Glutamatergic neuron (in vitro differentiated cells): ENCODE measurements around the gene TMEM179. TPM values are rescaled to one million over a fixed set of nuclear protein-coding genes. Genes with fewer than 3 reads are reported as not detected.

Experiments used
- DNase-seq: peaks from one replicate; pipeline ENCODE4 v3.0.0; 2022
- H3K27ac Mint-ChIP-seq: one replicate; pipeline ENCODE4 v1.8.0; 2020; ENCODE audit warnings: mild to moderate bottlenecking, mixed read lengths, inconsistent platforms; ENCODE audit not compliant: unreplicated experiment
- H3K27me3 Mint-ChIP-seq: one replicate; pipeline ENCODE4 v1.8.0; 2020; ENCODE audit warnings: mild to moderate bottlenecking, moderate library complexity, mixed read lengths, inconsistent platforms; ENCODE audit not compliant: unreplicated experiment
- H3K36me3 Mint-ChIP-seq: one replicate; pipeline ENCODE4 v1.8.0; 2020; ENCODE audit warnings: mild to moderate bottlenecking, mixed read lengths, inconsistent platforms; ENCODE audit not compliant: unreplicated experiment
- H3K4me1 Mint-ChIP-seq: one replicate; pipeline ENCODE4 v1.8.0; 2020; ENCODE audit warnings: mild to moderate bottlenecking, low read depth, mixed read lengths, inconsistent platforms; ENCODE audit not compliant: unreplicated experiment
- H3K4me3 Mint-ChIP-seq: one replicate; pipeline ENCODE4 v1.8.0; 2020; ENCODE audit warnings: mild to moderate bottlenecking, mixed read lengths, inconsistent platforms; ENCODE audit not compliant: unreplicated experiment
- H3K9me3 Mint-ChIP-seq: one replicate; pipeline ENCODE4 v1.8.0; 2020; ENCODE audit warnings: mild to moderate bottlenecking, moderate library complexity, mixed read lengths, inconsistent platforms; ENCODE audit not compliant: unreplicated experiment
- total RNA-seq: library from RNA; stranded (reverse); fragmentation: NEBNext Ultra II Directional; extraction: Animal tissue kit (Norgen Biotek cat#: 25700); gene quantifications from one replicate; pipeline ENCODE4 v1.2.1, GENCODE V29; 2021; ENCODE audit not compliant: unreplicated experiment
- TF ChIP-seq, protein P1 (sequence below): fragments of 200-600 bp; sonication (generic); IDR thresholded peaks from one replicate; pipeline ENCODE4 v1.5.0; 2021; ENCODE audit not compliant: partially characterized antibody, unreplicated experiment

Gene TMEM179
- total RNA-seq, 1 donor from 2014 or later: 28.8 TPM

DNA sequence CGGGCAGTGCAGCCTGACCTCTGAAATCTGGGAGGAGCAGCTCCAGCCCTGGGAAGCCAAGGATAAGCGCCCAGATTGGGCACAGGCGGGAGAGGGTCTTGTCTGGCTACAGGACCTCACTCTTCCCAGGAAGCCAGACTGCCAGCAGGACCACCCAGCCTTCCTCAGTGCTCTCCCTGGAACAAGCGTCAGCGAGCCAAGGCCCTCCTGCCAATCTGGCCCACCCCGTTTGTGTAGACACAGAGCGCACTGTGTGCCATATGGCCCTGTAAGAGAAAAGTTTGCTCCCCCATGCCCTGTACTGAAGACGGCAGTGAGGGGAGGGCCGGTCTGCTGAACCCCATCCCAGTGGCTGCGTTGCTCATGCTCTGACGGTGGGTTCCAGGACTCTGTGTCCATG lies 26.3 kb downstream of the TMEM179 start:
- Mint-ChIP-seq H3K4me1 (peaks cover 6% of the 10 kb centered on the region), H3K27ac (no peak overlapping the region), H3K36me3 (no peaks in the 10 kb centered on the region), H3K4me3 (no peak overlapping the region), H3K27me3 (peaks cover 7% of the 10 kb centered on the region), H3K9me3 (no peaks in the 10 kb centered on the region)
- DNase-seq: no peak
- TF ChIP-seq, protein P1, sequence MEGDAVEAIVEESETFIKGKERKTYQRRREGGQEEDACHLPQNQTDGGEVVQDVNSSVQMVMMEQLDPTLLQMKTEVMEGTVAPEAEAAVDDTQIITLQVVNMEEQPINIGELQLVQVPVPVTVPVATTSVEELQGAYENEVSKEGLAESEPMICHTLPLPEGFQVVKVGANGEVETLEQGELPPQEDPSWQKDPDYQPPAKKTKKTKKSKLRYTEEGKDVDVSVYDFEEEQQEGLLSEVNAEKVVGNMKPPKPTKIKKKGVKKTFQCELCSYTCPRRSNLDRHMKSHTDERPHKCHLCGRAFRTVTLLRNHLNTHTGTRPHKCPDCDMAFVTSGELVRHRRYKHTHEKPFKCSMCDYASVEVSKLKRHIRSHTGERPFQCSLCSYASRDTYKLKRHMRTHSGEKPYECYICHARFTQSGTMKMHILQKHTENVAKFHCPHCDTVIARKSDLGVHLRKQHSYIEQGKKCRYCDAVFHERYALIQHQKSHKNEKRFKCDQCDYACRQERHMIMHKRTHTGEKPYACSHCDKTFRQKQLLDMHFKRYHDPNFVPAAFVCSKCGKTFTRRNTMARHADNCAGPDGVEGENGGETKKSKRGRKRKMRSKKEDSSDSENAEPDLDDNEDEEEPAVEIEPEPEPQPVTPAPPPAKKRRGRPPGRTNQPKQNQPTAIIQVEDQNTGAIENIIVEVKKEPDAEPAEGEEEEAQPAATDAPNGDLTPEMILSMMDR: no peak

DNA sequence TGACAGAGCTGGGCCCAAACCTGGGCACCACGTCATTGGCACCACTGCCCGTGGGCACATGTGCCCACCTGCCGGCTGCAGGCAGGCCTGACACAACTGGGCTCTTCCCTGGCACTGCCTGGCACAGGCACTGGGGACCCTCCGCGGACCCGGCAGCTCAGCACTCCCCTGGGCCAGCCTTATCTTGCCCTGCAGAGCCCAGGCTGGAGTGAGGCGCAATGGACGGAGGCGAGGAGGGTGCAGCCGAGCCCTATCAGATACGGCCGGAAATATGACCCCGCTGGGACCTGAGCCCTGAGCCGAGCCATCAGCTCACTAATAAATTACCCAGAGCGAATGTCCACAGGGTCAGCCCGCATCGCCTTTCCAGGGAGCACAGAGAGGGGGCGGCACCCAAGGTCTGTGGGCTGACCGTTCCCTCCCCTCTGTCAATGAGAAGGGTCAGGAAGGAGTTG lies 26.7 kb downstream of the TMEM179 start:
- peaks cover 6% of the 10 kb centered on the region for H3K4me1 Mint-ChIP-seq
- H3K4me3 Mint-ChIP-seq: no peak overlapping the region
- no peaks in the 10 kb centered on the region for H3K9me3 Mint-ChIP-seq
- TF ChIP-seq, protein P1: no peak
- H3K36me3 Mint-ChIP-seq: no peaks in the 10 kb centered on the region
- no peak for DNase-seq
- peaks cover 6% of the 10 kb centered on the region for H3K27me3 Mint-ChIP-seq
- H3K27ac Mint-ChIP-seq: no peak overlapping the region

DNA sequence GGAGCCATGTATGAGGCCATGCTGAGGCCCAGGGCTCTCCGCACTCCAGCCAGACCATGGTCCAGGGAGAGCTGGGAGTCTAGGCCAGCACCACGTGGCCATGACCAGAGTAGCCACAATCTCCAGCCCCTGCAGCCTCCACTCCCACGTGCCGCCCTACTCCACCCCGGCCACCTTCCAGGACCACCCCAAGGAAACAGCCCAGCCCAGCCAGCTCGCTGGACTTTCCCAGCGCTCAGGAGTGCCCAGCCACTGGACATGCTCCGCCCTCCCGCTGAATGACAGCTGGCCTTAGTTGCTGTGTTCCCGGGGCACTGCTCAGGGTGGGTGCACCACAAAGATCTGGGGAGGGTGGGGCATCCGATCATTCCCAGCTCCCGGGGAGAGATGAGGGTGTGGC lies 27.1 kb downstream of the TMEM179 start:
- TF ChIP-seq, protein P1: no peak
- H3K4me1 Mint-ChIP-seq: peaks cover 4% of the 10 kb centered on the region
- H3K36me3 Mint-ChIP-seq: no peaks in the 10 kb centered on the region
- no peaks in the 10 kb centered on the region for H3K9me3 Mint-ChIP-seq
- no peak for DNase-seq
- no peak overlapping the region for H3K4me3 Mint-ChIP-seq
- H3K27me3 Mint-ChIP-seq: peaks cover 6% of the 10 kb centered on the region
- H3K27ac Mint-ChIP-seq: no peak overlapping the region

DNA sequence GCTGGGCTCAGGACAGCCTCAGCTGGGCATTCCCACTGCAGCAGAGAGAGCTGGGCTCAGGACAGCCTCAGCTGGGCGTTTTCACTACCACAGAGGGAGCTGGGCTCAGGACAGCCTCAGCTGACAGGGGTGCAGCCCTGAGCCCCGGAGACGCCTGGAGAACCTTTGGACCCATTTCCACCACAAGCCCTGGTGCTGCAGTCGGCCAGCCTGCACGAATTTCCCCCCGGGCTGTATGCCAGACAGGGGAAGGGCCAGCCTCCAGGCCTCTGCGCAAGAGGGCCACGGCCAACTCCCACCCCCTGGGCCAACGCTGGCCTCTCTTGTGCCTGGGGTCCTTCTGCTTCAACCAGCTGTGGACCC lies 27.6 kb downstream of the TMEM179 start:
- H3K27me3 Mint-ChIP-seq: peaks cover 6% of the 10 kb centered on the region
- no peak overlapping the region for H3K4me3 Mint-ChIP-seq
- H3K36me3 Mint-ChIP-seq: no peaks in the 10 kb centered on the region
- no peak for DNase-seq
- no peaks in the 10 kb centered on the region for H3K9me3 Mint-ChIP-seq
- peaks cover 4% of the 10 kb centered on the region for H3K4me1 Mint-ChIP-seq
- TF ChIP-seq, protein P1: no peak
- no peak overlapping the region for H3K27ac Mint-ChIP-seq

DNA sequence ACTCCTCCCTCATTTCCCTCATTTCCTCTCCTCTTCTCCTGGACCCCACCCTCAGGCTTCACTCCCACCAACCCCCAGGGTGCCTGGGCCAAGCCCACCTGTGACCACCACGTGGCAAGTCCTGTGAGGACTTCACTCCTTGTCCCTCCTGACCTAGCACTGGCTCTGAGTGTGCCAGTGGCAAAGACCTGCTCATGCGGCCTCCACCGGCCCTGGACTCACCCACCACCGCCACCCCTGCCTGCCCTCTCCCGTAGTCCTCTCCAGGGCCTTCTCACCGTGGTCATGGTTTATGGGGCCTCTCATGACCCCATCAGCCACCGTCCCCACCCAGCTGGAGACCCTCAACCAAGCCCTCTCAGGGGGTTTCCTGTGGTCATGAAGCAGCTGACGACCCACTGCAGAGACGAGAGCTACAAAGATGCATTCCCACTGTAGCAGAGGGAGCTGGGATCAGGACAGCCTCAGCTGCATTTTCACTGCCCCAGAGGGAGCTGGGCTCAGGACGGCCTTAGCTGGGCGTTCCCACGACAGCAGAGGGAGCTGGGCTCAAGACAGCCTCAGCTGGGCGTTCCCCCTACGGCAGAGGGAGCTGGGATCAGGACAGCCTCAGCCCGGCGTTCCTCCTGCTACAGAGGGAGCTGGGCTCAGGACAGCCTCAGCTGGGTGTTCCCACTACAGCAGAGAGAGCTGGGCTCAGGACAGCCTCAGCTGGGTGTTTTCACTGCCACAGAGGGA lies 28.2 kb downstream of the TMEM179 start:
- Mint-ChIP-seq H3K9me3 (no peaks in the 10 kb centered on the region), H3K27me3 (peaks cover 5% of the 10 kb centered on the region), H3K4me1 (peaks cover 3% of the 10 kb centered on the region), H3K4me3 (no peak overlapping the region), H3K27ac (no peak overlapping the region), H3K36me3 (no peaks in the 10 kb centered on the region)
- TF ChIP-seq, protein P1: no peak
- DNase-seq: peak; percentile 52
